Tibial artery (tissue), 4 donors: Measurements from ENCODE around the gene GARRE1.
"Not testable (repeated sequence)": the region's sequence is repeated elsewhere in the genome, so short reads cannot be mapped to it uniquely, and the experiment has no call there.

Source experiments
- DNase-seq, 2 donors: peaks; one replicate each; pipeline ENCODE4 v3.0.0-alpha.2; 2019
- H3K27ac ChIP-seq, 2 donors: fragments of 200-600 bp; sonication (generic) in 1 of 2; 1 replicate in 1 of 2; 2 replicates in 1 of 2; pipeline ENCODE4 v1.5.1; 2018 to 2019; ENCODE audit warnings: mild to moderate bottlenecking in 1 of 2
- H3K27me3 ChIP-seq, 2 donors: fragments of 200-600 bp; sonication (generic) in 1 of 2; one replicate each; pipeline versions ENCODE4 v1.5.1 to v1.6.0; 2016 to 2019
- H3K36me3 ChIP-seq, 3 donors: fragments of 200-600 bp; sonication (generic) in 2 of 3; one replicate each; pipeline ENCODE4 v1.5.1; 2016 to 2019; ENCODE audit warnings: mild to moderate bottlenecking in 2 of 3
- H3K4me1 ChIP-seq, 4 donors: fragments of 200-600 bp; sonication (generic) in 2 of 4; 1 replicate in 3 of 4; 2 replicates in 1 of 4; pipeline ENCODE4 v1.5.1; 2016 to 2019
- H3K4me3 ChIP-seq, 2 donors: fragments of 200-600 bp; sonication (generic) in 1 of 2; 1 replicate in 1 of 2; 2 replicates in 1 of 2; pipeline ENCODE4 v1.5.1; 2018 to 2019; ENCODE audit warnings: mild to moderate bottlenecking in 2 of 2
- H3K9me3 ChIP-seq, 3 donors: fragments of 200-600 bp; sonication (generic) in 1 of 3; one replicate each; pipeline ENCODE4 v1.5.1; 2016 to 2019
- CTCF ChIP-seq, 2 experiments: fragments of 200-600 bp in 1 of 2; fragments of 450-650 bp in 1 of 2; IDR thresholded peaks; one replicate each; pipeline ENCODE4 v1.5.1; 2017 to 2019; ENCODE audit warnings: antibody characterized with exemption in 2 of 2, mild to moderate bottlenecking in 1 of 2, moderate library complexity in 1 of 2
- intact Hi-C: fragments of 100-400 bp; cut with DNase I; formaldehyde crosslinking; loops from one replicate; pipeline ENCODE4 v1.15.0; 2023; ENCODE audit warnings: low total_unique reads

GARRE1 gene

DNA sequence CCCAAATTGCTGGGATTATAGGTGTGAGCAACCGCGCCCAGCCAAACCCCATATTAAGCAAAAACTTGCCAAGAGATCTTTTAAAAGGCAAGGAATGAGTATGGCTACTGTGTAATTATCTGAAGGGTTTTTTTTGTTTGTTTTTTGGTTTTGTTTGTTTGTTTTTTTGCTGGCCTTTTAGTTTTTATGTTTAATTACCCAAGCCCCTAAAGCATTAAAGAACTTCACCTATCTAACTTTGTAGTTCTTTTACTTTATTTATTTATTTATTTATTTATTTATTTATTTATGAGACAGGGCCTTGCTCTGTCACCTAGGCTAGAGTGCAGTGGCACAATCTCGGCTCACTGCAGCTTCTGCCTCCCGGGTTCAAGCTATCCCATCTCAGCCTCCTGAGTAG is 40.3 kb upstream of the GARRE1 start:
- no peak for DNase-seq
- no peak overlapping the region for H3K4me3 ChIP-seq
- no peak overlapping the region for H3K27ac ChIP-seq
- H3K4me1 ChIP-seq, result peaks cover 0 to 12% (median 1%) of the 10 kb centered on the region in 4 donors
- peaks cover 24 to 80% (median 30%) of the 10 kb centered on the region in 3 donors for H3K36me3 ChIP-seq
- no peaks in the 10 kb centered on the region for H3K9me3 ChIP-seq
- no peak for TF ChIP-seq CTCF (IDR thresholded peaks at IDR 0.05)
- intact Hi-C loops, result no loop called here
- no peaks in the 10 kb centered on the region for H3K27me3 ChIP-seq

DNA sequence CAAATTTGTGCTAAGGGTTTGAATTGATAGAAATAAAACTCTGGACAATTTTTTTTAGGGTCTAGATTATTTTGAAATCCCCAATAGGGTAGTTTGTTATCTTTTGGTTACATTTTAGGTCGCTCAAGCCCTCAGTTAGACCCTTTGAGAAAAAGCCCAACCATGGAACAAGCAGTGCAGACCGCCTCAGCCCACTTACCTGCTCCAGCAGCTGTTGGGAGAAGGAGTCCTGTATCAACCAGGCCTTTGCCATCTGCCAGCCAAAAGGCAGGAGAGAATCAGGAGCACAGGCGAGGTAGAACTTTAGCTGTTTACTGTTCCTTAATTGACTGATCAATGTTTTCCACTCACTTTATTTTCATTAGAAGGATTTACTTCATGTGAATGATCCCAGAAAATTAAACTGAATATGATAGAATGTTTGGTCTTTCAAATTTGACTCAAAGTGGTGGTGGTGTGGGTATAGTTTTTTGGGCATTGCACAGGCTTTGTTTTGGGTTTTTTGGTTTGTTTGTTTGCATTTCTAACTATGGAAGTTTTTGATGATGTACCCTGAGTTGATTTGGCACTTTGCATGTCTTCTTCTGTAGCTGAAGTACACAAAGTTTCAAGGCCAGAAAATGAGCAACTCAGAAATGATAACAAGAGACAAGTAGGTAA is 39.2 kb upstream of the GARRE1 start:
- Histone ChIP-seq H3K36me3 (peaks cover 19 to 78% (median 33%) of the 10 kb centered on the region in 3 donors), H3K4me3 (no peak overlapping the region), H3K9me3 (no peaks in the 10 kb centered on the region), H3K27ac (no peak overlapping the region), H3K27me3 (no peaks in the 10 kb centered on the region), H3K4me1 (peaks cover 0 to 12% (median 1%) of the 10 kb centered on the region in 4 donors)
- intact Hi-C loops, result no loop called here
- no peak for TF ChIP-seq CTCF (IDR thresholded peaks at IDR 0.05)
- no peak for DNase-seq

DNA sequence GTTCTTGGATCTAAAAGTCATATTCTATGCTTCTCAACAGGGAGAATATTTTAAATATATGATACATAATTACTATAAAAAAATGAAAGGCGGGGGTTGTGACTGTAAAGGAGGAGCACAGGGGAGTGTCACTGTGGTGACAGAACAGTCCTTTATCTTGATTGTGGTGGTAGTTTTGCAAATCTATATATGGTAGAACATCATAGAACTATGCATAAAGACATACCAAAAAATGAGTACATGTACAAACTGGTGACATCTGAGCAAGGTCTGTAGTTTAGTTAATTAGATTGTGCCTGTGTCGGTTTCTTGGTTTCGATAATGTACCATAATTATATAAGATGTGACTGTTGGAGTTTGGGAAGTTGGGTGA is 38.7 kb upstream of the GARRE1 start:
- no peak overlapping the region for H3K4me3 ChIP-seq
- H3K27me3 ChIP-seq, result no peaks in the 10 kb centered on the region
- intact Hi-C loops, result no loop called here
- no peaks in the 10 kb centered on the region for H3K9me3 ChIP-seq
- no peak for DNase-seq
- H3K36me3 ChIP-seq, result peaks cover 16 to 78% (median 28%) of the 10 kb centered on the region in 3 donors
- H3K27ac ChIP-seq, result no peak overlapping the region
- no peak for TF ChIP-seq CTCF (IDR thresholded peaks at IDR 0.05)
- peaks cover 0 to 12% (median 1%) of the 10 kb centered on the region in 4 donors for H3K4me1 ChIP-seq

GRCh38 chr19:34216745-34217219 is 37.6 kb upstream of the GARRE1 start:
- Histone ChIP-seq H3K4me1 (peaks cover 0 to 12% (median 1%) of the 10 kb centered on the region in 4 donors), H3K36me3 (peaks cover 13 to 79% (median 30%) of the 10 kb centered on the region in 3 donors)
- H3K27me3 ChIP-seq, intact Hi-C loops, H3K27ac ChIP-seq, H3K4me3 ChIP-seq, DNase-seq, H3K9me3 ChIP-seq: not testable (repeated sequence)

- Histone ChIP-seq H3K9me3 (no peaks in the 10 kb centered on the region), H3K36me3 (peaks cover 25 to 80% (median 41%) of the 10 kb centered on the region in 3 donors), H3K4me3 (no peak overlapping the region), H3K27me3 (no peaks in the 10 kb centered on the region), H3K27ac (peak overlapping the region; percentile 2 to 30), H3K4me1 (peaks cover 0 to 12% (median 1%) of the 10 kb centered on the region in 4 donors)
- no peak for TF ChIP-seq CTCF (IDR thresholded peaks at IDR 0.05)
- DNase-seq, result no peak
- intact Hi-C loops, result no loop called here
Observed at GRCh38 chr19:34217952-34218817, 36.2 kb upstream of the GARRE1 start.

GRCh38 chr19:34218818-34219164 is 35.6 kb upstream of the GARRE1 start:
- TF ChIP-seq CTCF (IDR thresholded peaks at IDR 0.05), result no peak
- Histone ChIP-seq H3K4me3 (no peak overlapping the region), H3K36me3 (peaks cover 31 to 81% (median 41%) of the 10 kb centered on the region in 3 donors), H3K27ac (peak overlapping the region in 1 of 2 donors; percentile 2), H3K27me3 (no peaks in the 10 kb centered on the region), H3K4me1 (peaks cover 0 to 12% (median 1%) of the 10 kb centered on the region in 4 donors), H3K9me3 (no peaks in the 10 kb centered on the region)
- intact Hi-C loops, result no loop called here
- DNase-seq, result no peak
